HG03064 (cell line): Measurements from ENCODE around the gene RDH12.
"Not testable (repeated sequence)": the region's sequence is repeated elsewhere in the genome, so short reads cannot be mapped to it uniquely, and the experiment has no call there.

Experiments used
- ATAC-seq: cut with Tn5 transposase; IDR thresholded peaks from one replicate; pipeline ENCODE4 v1.9.1; 2021; ENCODE audit warnings: low read depth; ENCODE audit not compliant: unreplicated experiment

RDH12 gene

DNA sequence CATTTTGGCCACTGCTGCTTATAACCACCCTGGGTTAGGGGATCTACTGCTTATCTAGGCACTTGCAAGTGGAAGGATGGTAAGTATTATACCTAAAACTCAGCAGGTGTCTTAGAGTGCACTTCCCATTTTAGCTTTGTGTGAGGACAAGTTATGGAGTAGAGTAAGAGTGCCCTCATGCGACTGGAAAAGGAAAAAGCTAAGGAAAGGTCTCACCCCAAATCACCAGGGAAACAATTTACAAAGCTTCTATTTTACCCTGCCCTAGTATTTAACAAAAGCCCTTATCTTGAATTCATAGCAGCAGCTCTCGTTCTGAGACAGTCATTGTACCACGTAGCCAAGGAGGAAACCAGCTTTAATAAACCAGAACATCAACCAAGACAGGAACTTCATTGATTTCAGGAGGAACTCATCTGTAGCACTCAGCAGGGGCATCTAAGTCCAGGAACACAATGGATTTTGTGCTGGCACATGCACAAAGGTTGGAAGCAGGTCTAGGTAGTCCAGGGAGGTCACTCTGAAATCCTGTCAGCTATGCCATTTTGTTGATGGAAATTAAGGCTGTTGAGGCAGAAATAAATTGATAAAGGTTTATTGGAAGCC, 2.9 kb downstream of the RDH12 start:
- ATAC-seq = no peak

DNA sequence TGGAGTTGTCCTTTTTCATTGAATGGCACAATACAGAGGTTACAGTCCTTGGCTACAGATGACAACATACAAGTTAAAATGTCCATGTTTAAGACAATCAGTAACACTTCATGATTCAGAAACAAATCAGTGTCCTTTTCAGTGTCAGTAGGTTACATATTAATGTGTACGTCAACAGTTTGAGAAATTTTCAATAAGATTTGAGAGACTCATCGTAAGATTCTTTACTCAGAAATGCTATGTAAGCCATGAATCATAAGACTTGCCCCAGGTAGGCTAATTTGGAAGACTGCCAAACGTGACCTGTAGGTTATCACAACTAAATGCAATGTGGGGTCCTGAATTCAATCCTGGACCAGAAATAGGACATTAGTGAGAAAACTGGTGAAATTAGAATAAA, 3.5 kb downstream of the RDH12 start:
- no peak for ATAC-seq

DNA sequence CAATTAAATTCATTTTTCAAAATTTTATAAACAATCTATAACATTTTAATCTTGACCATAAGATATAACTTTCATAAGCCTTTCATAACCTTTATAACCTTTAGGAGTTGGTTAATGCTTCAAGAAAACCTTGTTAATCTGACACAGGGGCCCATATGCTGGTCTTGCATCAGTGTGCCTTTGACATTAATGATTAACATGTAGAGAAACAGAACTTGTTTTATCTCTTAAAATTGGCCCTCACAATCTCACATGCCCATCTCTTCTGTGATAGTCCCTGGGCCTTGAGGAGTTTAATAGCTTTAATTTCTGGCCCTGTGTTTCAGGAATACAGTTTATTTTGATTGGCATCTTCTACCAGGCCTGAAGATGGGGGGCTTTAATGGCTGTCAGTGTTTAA, 7.7 kb downstream of the RDH12 start:
- ATAC-seq = not testable (repeated sequence)

DNA sequence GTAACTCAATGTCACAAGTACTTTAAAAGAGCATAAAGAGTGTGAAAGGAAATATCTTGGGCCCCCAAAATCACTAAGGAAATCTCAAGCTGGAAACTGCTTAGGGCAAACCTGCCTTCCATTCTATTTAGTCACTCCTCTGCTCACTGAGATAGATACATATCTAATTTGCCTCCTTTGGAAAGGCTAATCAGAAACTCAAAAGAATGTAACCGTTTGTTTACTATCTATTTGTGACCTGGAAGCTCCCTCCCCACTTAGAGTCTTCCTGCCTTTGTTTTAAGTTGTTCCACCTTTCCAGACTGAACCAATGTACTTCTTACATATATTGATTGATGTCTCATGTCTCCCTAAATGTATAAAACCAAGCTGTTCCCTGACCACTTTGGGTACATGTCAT, 8.1 kb downstream of the RDH12 start:
- ATAC-seq = not testable (repeated sequence)

DNA sequence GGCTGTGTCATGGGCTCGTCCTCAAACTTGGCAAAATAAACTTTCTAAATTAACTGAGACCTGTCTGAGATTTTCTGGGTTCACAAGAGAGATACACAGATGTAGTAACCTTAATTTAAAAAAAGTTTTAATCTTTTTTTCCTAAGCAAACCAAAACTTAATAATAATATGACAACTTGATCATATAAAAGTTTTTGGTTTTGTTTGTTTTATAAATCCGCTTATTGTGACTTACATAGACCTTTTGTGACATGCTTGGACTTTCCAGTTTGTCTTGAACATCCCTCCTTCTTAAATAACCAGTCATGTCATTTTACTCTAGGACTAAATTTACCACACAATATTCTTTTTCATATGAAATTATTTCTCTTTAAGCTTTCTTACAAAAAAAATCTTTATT, 8.5 kb downstream of the RDH12 start:
- ATAC-seq = no peak

DNA sequence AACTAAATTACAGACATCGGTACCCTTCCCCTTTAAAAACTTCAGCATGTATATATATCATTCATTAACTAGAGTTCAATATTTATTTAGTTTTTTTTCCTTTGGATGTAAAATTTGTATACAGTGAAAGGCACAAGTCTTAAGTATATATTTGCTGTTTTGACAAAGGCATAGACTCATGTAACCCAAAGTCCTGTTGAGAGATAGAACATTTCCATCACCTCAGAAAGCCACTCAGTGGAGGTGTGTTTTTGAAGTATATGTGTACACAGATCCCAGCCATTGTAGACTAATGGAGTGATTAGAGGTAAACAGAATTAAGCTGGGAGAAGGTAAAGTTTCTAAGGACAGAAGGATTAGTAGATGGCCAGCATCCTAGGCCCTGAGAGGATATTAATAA, 15.4 kb downstream of the RDH12 start:
- ATAC-seq = no peak

DNA sequence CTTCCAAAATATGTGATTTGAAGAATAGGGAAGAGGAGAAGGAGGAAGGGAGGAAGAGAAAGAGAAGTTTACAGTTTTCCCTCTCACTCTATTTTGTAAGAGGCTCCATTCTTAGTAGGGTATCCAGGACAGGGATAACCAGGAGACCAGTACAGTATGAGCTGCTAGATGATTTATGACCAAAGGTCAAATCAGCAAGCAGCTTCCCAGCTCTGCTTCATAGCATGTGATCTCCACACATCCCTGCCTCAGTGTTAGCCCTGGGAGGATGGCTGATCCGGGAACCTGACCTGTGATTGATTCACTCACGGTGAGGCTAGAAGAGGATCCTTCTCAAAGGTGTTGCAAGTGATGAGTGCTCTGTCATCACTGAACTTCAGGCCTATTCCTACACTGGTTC, 16.6 kb downstream of the RDH12 start:
- no peak for ATAC-seq

DNA sequence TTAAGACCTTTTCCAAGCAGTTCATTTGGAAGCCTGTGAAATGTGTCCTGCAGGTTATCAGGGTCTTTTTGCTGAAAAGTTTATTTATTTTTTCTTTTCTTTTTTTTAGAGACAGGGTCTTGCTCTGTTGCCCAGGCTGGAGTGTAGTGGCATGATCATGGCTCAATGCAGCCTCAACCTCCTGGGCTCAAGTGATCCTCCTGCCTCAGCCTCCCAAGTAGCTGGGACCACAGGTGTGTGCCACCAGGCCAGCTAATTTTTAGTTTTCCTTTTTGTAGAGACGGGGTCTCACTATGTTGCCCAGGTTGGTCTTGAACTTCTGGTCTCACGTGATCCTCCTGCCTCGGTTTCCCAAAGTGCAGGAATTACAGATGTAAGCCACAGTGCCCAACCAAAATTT, 17.7 kb downstream of the RDH12 start:
- ATAC-seq = not testable (repeated sequence)

DNA sequence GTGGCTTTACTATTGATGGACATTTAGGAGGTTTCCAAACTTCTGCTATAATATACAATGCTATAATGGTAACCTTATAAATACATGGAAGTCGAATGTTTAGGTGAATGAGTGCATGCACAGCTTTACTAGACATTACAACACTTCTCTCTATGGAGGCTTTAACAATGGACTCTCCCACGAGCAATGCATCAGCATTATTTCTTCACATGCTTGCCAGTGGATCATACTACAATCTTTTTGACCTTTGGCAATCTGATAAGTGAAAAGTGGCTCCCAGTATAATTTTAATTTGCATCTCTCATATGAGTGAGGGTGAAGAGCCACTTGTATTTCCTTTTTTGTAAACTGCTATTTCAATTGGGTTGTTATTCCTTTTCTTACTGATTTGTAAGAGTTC, 18.2 kb downstream of the RDH12 start:
- ATAC-seq = no peak

DNA sequence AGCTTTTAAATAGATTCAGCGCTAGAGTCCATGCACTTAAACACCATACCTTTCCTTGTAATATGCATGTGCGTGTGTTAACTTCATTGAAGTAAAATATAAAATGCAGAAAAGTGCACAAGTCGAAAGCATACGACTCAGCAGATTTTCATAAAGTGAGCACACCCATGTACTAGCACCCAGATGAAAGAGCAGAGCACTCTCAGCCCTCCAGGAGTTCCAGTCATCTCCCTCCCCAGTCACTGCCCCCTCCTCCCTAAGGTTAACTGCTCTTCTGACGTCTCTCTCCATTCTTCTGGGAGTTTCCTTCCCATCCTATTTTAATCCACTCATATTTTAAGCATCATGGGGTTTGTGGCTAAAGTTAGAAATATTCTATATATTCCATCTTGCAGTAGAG, 20.2 kb downstream of the RDH12 start:
- ATAC-seq = no peak

DNA sequence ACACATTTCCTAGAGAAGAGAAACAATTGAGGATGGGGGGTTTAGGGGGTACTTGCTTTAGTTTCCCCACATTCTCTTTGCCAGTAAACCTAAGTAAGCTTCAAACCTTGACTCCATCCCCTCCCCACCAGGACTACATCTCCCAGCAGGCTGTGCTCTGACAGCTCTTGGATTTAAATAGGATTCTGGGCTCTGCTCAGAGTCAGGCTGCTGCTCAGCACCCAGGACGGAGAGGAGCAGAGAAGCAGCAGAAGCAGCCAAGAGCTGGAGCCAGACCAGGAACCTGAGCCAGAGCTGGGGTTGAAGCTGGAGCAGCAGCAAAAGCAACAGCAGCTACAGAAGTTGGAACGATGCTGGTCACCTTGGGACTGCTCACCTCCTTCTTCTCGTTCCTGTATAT, 20.6 kb downstream of the RDH12 start:
- no peak for ATAC-seq

DNA sequence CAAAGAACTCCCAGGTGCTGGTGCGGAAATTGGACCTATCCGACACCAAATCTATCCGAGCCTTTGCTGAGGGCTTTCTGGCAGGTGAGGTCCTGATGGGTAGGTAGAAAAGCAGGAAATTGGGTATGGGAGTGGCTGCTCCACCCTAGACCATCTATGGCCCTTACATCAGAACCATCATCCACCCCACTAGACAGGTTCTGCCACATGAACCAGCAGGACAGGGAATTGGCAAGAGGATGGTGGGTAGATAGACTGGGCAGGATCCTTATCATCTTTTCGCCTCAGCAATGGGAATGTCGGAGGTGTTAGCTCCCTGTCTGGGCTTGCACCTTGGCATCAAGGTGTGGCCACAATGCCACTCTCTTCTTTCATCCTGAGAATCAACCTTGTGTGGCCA, 23.5 kb downstream of the RDH12 start:
- ATAC-seq = no peak

DNA sequence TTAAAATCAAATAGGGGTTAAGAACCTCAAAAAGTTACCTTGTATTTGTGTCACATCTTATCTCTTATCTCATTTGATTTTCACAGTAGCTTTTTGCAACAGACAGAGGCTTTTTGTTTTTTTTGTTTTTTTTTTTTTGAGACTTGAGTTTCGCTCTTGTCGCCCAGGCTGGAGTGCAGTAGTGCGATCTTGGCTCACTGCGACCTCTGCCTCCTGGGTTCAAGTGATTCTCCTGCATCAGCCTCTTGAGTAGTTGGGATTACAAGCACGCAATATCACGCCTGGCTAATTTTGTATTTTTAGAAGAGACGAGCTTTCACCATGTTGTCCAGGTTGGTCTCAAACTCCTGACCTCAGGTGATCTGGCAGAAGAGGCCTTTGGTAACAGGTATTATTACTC, 25.7 kb downstream of the RDH12 start:
- no peak for ATAC-seq

DNA sequence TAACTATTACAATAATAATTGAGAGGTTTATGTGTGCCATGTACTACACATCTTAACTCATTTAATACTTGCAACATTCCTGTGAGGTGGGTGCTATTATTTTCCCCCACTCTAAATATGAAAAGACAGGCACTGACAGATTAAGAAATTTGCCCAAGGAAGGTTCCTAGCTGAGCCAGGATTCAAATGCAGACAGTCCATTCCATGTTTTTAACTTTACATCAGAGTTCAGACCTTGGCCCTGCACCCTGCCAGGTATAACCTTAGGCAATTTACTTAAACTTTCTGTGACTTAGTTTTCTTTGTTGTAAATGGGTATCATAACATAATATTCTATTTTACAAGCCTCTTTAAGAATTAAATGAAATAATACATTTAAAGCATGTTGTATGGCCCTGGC, 26.6 kb downstream of the RDH12 start:
- ATAC-seq = no peak

DNA sequence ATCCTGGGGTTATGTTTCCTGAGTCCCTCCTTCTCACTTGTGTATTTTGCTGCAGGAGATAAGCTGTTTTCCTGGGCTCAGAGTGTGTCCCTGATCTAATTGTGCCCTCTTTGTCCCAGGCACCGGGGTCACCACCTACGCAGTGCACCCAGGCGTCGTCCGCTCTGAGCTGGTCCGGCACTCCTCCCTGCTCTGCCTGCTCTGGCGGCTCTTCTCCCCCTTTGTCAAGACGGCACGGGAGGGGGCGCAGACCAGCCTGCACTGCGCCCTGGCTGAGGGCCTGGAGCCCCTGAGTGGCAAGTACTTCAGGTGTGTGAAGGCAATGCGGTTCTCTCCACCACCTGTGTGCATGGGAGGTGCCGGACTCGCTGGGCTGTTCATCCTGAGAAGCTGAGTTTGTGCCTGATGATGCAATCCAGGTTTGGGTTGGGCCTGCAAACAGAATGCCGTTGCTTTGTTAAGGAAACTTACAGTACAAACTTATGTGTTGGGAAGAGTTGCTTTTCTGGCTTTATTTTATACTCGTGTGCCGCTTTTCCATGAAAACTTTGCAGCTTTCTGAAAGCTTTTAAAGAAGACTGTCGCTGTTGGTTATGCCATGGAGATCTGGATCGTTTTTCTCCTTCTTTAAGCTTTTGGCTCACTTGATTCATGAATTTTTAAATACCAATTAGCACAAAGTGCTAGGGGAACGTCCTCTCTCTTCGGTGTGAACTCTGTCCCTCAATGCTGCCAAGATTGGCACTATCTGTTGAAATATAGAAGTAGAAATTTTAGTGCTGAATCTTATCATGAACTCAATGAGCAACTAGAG, 27.6 kb downstream of the RDH12 start:
- ATAC-seq = no peak

DNA sequence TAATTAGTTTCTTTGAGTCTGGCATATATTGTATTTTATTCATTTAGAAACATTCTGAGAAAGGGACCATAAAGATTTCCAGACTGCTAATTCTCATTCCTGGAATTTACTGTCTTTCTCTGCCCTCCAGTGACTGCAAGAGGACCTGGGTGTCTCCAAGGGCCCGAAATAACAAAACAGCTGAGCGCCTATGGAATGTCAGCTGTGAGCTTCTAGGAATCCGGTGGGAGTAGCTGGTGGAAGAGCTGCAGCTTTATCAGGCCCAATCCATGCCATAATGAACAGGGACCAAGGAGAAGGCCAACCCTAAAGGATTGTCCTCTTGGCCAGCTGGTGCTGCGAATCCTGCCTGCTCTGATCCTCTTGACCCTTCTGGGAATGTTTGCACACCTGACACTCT, 31.9 kb downstream of the RDH12 start:
- no peak for ATAC-seq

DNA sequence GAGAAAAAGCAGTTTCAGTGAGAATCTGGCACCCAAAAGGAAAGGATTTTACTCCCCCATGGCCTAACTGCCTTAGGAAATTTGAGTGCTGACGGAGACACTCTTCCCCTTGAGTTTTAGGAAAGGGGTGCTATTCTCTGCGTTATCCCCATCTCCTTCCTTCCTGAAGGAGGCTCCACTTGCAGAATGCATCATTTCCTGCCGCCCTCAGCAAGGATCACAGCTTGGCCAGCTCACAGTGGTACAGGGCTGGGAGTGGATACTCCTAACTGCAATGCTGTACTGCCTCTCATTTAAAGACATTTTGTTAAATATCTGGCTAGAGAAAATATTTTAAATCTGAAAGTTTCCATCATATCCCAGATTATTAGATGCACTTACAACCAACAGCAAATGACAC, 33.0 kb downstream of the RDH12 start:
- no peak for ATAC-seq

DNA sequence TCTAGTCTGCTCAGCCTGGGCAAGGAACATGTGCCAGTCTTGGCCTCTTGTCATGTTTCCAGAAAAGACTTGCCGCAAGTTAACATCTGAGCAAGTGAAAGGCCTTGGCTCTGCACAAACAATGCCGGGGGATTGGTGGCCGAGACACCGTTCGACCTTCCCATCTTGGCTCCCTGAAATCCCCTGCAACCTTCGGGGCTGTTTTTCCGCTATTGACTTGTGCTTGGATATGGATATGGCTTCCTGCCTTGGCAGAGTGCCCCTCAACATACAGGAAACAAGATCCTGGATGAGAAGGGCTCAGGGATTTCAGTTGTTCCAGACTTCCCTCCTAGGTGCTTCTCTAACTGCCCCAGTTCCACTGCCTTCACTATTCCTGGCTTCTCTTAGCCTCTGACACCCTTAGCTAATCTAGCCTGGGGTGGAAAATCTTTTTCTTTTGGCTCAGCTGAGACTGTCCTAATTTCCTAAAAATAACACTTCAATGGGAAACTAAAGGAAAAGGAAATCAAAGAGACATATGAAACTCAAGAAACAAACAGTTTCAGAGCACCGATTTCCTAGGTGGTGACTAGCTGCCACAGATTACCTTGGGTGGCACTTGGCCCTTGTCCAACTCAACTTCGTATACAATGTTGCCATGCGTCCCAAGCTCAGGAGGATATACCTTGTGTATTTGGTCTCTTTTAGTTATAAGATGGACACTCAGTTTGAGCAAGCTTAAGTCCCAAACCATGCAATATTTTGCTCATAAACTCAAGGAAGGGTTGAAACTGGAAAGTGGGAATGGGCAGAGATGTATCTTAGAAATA, 33.9 kb downstream of the RDH12 start:
- ATAC-seq = no peak

DNA sequence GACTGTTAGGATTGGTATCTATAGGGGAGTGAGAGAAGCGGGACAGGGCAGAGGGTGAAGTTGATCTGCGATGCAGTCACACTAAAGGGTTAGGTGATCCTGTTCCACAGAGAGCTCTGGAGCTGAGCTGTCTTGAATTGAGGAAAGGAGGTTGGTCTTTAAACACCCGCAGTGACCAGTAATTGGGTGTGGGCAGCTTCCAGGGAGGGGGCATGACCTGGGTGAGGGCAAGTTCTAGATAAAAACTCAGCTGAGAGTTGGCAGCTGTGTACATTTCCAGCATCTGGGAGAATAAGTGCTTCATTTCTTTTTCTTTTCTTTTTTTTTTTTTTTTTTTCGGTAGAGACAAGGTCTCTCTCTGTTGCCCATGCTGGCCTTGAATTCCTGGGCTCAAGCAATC, 35.1 kb downstream of the RDH12 start:
- no peak for ATAC-seq

DNA sequence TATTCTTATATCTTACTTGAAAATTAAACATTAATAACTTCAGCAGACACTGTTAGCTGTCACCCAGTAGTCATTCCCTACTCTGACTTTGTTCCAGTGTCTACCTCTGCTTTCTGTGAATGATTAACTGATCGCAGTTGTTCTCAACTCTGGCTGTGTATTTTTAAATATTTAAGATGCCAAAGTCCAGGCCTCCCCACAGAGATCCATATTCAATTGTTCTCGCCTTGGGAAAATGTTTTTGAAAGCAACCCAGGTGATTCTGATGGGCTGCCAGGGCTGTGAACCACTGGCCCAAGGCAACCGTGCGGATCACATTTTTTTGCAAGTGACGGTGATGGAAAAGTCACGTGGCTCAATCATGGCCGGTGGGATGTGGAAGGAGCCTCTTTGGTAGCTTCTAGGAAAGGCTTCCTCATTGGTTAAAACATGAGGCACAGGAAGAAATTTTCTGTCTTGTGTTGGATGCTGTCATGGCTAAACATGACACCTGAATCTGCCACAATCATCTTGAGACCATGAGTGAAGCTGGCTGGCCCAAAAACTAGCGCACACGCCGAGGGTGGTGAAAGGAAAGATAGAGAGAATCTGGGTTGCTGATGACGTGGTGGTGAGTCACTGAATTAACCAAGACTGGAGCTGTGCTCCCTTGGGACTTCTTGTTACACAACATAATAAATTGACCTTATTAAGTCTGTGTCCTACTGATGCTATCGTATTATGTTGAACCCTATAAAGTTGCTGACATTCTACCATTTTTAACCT, 37.2 kb downstream of the RDH12 start:
- no peak for ATAC-seq

DNA sequence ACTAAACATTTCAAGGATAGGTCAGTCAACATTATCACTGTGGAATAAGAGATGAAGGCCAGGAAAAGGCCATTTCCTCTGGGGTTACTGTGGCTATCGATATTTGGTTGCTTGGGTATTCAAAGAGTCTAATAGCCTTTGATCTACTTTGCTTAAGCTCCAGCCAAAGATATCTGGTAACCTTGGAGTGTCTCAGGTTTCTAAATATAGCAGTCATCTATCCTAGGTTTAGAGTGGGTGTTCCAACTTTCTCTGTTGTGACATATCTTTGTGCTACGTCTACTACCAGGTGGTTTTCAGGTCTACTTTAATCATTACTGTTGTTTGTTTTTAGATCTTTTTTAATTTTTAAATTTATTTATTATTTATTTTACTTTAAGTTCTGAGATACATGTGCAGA, 42.4 kb downstream of the RDH12 start:
- ATAC-seq = no peak
